GM19468 (cell line): ENCODE measurements around the gene MIAT.
"Not testable (repeated sequence)": the region's sequence is repeated elsewhere in the genome, so short reads cannot be mapped to it uniquely, and the experiment has no call there.

Experiments used
- ATAC-seq: cut with Tn5 transposase; IDR thresholded peaks from one replicate; pipeline ENCODE4 v1.9.1; 2021; ENCODE audit warnings: mild to moderate bottlenecking, moderate library complexity, moderate number of reproducible peaks; ENCODE audit not compliant: unreplicated experiment; ENCODE audit errors: extremely low read depth

Gene MIAT

DNA sequence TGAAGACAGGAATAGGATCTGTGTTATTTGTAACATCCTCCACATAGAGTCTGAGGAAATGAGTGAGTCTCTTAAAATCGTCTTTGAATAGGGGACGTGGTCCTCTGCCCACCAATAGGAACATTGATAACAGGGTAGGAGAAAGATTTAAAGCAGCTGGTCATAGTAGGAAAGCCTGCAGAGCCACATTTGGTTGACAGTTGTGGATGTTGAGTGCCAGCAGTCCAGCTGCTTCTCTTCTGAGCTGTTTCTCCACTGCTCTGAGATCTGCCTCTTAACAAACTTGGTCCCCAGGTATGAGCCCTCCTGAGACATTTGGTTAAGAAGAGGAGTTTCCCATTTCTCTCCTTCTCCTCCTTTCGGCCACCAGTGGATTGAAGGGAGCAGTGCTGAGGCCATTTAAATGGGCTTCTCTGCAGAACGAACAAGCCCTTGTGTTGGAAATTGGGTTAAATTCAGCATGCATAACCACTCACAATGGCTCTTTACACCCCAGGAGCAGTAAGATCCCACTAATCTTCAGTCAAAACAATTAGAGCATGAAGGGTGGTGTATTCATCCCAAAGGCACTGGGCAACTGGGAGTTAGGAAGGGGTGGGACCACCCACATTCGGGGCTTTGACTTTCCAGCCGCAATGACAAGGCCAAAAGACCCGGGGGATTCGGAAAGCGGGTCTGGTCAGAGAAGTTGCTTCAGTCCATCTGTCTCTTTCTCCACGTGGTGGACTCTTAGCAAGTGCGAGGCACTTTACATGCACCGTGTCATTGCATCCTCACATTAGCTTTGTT, 32.3 kb downstream of the MIAT start:
- ATAC-seq, result no peak

DNA sequence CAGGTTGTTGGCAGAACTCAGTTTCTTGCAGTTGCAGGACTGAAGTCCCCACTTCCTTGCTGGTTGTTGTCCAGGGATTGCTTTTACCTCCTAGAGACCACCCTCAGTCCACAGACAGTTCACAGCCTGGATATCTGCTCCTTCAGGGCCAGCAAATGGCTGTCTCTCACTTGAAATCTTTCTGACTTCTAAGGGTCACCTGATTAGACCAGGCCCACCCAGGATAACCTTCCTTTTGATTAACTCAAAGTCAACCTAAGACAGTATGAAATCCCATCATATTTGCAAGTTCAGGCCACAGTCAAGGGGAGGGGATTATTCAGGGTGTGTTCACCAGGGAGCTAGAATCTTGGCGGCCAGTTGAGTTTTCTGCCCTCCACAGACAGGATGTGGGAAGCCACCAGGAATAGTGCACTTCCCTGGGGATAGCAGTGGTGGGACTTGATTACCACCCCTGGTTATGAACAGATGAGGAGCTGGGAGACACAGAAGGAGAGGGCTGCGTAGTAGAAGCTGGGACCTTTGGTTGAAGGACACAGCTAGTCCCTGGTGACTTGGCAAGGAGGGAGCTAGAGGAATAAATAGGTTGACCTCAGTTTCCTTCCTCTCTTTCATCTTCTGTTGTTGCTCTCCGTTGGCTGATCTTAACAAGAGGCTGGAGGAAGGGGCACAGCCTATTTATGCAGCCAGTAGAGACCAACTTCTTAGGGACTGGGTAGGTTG, 33.4 kb downstream of the MIAT start:
- ATAC-seq, result no peak

DNA sequence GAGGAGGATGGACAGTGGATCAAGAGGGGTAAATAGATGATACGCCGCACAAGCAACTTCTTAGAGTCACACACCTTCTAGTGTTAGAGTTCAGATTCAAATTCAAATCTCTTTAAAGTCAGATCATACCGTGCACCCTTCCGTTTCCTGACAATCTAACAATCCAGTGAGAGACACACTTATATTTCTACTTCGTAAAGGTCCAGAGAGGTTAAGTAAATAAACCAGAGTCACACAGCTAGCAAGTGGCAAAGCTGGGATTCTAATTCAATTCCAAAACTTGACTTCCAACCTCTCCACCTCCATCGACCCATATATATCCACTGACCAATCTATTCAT, 34.0 kb downstream of the MIAT start:
- no peak for ATAC-seq

DNA sequence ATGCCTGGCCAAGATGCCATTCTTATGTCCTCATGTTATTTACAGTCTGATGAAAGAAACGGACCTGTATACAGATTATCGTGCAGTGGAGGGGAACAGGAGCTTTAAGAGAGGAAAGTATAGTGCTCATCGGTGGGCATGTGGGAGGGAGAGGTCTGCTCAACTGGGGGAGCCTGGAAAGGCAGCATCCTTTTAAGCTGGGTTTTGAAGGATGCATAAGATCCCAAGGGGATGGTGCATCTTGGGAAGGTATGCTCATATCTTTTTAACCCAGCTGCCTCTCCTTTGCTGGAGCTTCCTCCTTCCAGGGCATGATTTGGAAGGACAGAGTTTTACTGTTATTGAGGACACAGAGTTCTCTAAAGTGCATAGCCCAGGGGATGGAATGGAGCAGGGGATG, 34.8 kb downstream of the MIAT start:
- no peak for ATAC-seq

DNA sequence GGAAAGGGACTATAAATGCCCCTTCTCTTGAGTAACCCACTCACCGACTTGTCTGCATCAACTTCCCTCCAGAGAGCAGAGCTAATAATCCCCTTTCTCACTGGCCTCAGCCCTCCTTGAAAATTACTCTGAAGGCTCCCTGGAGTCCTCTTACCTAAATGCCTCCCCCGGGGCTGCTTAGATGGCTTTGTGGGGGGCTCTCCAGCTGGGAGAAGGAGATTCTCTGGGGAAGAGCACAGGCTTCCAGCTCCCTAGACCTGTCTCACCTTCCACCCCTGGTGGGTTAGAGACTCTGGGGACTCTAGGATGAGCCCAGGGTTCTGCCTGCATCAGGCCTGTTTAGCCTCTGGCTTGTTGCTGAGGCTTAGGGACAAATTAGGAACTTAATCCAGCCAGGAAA, 39.8 kb downstream of the MIAT start:
- no peak for ATAC-seq

DNA sequence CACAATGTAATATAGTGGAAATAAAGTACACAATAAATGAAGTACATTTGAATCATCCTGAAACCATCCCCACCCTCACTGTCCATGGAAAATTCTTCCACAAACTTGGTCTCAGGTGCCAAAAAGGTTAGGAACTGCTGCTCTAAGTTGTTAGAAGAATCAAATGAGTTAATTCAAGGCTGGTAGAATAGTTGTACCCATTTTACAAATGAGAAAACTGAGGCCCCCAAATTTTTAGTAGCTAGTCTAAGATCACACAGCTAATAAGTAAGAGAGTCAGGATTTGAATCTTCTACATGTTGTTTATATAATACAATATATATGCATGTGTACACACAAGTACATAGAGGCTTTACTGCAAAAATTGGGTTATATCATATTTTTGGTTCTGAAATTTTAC, 43.1 kb downstream of the MIAT start:
- ATAC-seq, result no peak

DNA sequence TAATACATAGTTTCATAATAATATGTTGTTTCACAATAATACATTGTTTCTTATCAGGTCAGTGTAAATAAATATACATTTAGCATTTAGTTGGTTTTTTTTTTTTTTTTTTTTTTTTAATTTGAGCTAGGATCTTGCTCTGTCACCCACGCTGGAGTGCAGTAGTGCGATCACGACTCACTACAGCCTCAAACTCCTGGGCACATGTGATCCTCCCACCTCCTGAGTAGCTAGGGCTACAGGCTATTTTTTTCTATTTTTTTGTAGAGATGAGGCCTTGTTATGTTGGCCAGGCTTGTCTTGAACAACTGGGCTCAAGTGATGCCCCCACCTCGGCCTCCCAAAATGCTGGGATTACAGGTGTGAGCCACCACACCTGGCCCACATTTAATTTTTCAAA, 43.5 kb downstream of the MIAT start:
- no peak for ATAC-seq

DNA sequence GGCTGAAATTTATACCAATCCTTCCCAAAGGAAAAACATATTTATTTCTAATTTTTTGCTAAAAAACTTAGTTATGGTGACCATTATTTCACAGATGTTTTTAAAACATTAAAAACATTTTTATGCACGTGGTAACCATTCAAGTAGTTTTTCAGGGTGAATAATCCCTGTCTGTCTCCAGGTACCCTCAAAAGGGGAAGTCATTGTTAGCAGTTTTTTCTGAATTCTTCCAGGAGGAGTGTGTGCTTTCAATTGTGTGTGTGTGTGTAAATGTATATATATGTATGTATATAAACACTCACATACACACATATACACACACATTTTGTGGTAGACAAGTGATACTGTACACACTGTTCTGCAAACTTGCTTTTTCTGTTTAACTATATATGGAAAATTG, 43.9 kb downstream of the MIAT start:
- ATAC-seq, result no peak

DNA sequence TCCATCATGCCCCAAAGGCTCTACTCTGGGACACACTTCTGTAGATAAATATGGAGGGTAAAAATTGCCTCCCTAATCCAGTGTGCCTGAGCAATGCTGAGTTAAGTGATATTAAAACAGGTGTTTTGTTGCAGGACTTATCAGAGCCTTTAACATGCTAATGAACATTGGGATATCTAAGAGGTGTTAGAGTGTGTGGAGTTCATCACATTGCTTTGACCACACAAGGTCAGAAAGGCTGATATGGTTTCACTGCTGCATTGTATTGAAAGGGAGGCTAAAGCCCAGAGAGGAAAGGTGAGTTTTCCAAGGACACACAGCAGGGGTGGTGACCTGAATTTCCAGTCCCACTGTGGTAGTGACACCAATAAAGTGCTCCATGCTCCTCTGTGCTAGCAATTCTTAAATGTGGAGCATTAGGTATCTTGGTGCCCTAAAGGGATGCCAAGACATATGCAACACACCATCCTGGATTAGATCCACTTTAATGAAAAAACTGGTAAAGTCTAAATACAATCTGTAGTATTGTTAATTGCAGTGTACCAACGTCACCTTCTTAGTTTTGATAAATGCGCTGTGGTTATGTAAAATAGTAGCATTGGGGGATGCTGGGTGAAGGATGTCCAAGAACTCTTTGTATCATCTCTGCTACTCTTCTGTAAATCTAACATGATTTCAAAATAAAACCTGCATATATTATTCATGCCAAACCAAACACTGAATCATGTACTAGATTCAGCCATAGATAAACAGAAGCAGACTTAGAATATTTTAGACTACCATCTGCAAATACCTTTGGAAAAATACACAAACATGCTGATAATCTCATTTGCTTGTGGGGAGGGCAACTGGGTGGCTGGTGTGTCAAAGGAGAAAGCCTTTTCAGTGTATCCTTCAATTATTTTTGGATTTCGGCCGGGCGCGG, 45.8 kb downstream of the MIAT start:
- no peak for ATAC-seq

DNA sequence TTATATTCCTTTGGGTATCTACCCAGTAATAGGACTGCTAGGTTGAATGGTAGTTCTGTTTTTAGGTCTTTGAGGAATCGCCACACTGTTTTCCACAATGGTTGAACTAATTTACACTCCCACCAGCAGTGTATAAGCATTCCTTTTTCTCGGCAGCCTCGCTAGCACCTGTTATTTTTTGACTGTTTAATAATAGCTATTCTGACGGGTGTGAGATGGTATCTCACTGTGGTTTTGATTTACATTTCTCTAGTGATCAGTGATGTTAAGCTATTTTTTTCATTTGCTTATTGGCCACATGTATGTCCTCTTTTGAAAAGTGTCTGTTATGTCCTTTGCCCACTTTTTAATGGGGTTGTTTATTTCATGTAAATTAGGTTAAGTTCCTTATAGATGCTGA, 48.0 kb downstream of the MIAT start:
- ATAC-seq, result not testable (repeated sequence)

DNA sequence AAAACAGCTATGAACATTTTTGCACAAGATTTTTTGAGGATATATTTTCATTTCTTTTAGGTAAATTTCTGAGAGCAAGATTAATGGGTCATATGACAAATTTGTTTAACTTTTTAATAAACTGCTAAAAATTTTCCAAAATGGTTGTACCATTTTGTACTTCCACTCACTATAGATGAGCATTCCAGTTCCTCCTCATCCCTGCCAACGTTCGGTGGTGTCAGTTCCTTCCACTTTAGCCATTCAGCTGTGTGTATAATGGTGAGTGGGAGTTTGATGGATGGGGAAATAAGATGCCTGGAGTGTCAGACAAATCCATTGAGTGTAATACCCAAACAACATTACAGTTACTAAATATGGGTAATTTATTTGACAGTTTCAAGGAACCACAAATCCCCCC, 49.7 kb downstream of the MIAT start:
- ATAC-seq, result no peak

DNA sequence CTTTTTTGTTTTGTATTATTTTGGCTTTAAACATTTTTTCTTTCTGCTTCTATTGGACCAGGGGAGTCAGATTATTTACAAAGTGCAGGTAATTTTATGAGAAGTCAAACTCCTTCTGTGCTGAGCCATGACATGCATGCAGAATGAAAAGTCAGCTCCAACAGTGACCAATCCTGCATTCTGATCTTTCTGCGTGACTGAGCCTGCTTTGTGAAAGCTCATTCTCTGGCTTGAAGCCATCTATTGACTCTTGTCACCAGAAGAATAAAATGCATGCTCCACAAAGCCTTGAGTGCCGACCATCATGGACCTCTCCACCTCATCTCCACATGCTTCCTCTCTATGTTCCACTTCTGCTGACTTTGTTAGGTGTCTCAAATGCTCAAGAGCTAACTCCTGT, 50.2 kb downstream of the MIAT start:
- ATAC-seq, result no peak

DNA sequence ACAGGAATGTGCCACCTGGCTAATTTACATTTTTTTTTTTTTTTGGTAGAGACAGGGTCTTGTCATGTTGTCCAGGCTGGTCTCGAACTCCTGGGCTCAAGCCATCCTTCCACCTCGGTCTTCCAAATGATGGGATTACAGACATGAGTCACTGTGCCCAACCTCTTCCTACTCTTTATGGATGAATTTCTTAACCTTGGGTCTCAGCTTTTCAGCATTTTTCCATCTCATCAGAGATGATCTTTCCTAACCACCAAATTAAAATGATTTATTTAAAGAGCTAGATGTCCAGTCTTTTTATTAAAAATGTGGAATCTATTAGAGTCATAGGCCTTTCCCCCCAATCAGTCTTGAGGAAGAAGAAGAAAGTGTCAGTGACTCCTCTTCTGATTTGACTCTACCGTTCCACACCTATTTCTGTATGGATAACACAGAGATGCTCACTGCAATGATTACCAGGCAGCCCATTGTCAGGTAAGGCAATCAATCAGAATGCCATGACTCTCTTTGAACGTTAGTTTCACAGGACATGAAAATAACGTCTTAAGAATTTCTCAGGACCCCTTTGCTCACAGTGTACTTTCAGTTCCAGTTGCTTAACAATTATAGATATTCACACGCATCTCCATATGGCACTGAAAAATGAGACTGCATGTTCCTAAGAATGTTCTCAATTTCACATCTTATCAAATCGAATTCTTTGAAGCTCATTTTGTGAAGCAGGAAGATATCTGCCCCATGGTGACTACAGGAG, 51.0 kb downstream of the MIAT start:
- no peak for ATAC-seq

DNA sequence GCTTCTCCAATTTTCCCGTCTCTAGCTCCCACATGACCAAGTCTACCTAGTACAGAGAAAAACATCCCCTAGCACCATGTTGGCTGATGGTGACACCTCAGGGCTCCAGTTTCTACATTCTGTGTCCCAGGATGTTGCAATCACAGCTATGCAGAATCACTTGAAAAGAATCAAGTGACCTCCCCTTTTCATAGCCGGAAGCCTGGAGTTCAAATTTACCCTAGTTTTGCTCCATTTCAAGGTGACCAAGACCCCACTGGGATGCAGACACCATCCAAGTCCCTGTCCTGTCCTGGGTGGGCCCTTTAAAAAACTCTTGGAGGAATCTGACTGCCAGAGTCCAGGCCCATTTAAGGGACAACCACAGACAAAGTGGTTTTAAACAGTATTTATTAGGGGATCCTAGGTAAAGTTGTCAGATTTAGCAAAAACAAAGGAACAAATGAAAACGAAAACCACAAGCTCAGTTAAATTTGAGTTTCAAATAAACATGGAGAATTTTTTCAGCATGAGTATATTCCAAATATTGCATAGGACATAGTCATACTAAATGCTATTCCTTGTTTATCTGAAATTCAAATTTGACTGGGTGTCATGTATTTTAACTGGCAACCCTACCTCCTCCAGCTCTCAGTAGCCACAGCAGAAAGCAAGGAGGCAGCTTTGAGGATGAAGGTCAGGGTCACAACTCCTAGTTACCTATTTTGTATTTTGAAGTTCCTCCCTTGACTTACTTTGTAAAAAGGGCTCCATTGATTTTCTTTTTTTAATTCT, 52.4 kb downstream of the MIAT start:
- no peak for ATAC-seq

DNA sequence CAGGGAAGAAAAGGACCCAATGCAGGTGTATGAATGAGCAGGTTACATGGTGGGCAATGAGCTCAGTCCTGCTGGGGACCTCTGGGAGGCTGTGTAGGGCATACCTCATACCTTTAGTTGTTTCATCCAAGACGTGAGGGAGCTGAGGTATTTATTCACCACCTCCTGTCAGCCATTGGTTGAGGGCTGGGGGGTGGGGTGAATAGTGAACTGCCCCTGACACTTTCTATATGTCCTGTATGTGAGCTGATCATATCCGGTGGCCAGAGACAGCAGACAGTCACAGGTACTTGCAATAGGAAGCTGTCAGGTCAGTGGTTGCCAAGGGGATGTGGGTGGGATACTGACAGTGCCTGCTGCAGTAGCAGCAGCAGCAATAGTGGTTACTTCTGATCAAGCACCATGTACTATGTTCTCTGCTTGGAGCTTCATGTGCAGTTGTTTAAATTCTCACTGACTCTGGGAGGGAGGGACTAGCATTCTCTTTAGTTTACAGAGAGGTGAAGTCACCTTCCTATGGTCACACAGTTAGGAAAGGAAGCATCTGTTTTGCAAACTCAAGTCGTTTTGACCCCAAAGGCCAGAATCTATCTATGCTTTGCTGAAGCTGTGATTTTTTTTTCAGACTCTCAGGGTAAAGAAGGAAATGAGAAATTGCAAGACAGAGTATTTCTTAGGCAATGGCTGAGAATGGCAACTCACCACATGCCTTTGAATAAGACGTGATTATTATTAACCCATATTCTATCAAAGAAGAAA, 54.0 kb downstream of the MIAT start:
- ATAC-seq, result no peak

DNA sequence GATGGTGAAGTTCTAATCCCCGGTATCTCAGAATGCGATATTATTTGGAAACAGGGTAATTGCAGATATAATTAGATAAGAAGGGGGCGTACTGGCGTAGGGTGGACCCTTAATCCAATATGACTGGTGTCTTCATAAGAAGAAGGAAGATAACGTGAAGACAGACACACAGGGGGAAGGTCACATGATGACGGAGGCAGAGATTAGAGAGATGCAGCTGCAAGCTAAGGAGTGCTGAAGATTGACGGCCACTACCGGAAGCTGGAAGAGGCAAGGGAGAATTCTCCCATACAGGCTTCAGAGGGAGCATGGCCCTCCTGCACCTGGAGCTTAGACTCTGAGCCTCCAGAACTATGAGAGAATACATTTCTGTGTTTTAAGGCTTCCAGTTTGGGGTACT, 54.8 kb downstream of the MIAT start:
- ATAC-seq, result no peak

DNA sequence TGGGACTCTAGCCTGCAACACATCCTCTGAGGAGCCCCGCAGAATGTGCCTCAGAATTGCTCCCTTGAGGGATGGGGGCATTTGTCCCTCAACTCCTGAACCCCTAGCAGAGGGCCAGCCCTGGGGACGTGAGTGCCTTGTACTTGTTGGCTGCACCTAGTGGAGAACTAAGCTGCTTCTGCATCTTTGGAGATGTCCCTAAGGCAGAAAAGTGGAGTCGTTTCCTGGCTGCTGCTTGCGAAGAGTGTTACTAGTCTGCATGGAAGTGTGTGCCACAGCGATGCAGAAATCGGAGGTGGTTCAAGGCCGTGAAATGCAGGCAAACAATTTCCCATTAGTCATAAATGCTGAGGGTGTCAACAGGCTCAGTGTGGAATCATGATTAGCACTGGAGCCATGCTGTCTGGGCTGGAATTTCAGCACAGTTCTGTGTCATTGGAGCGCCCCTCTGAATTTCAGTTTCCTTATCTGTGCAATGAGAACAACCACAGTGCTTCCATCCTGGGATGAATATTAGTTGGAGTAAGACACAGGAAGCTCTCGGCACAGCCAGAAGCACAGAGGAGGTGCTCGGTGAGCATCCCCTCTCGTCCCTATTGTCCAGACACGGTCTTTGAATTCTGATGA, 56.5 kb downstream of the MIAT start:
- no peak for ATAC-seq

DNA sequence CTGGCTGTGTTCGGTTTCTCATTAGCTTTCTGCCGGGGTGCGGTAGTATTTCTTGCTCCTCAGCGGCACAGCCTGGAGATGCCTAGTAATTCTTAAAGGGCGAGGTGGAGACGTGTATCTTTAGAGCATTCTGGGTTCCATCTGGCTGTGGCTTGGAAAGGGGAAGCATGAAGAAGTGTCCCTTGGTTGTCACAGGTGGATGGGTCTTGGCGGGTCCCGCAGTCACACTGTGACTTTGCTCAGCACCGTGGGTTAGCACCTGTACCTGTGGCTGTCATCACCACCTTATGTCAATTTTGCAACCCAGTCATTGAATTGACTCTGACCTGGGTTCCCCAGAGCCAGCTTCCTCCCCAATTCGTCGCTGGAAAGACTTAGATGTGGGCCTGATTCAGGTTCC, 57.6 kb downstream of the MIAT start:
- ATAC-seq, result no peak
